Measurements from ENCODE around the gene RAMP1. TPM values are rescaled to one million over a fixed set of nuclear protein-coding genes. Genes with fewer than 3 reads are reported as not detected.
A peak's percentile ranks its signal among the peaks of the same experiment; 100 is the strongest.

Gene RAMP1
- total RNA-seq, 1 donor from 2014 or later, result 9.1 TPM

- DNase-seq (ENCODE audit: low read depth), result no peak
- no peaks in the 10 kb centered on the region for H4K20me1 ChIP-seq (ENCODE audit: insufficient read depth, low read length)
- no peak overlapping the region for H3K27ac ChIP-seq (ENCODE audit: low read depth, low read length)
- peaks cover 21% of the 10 kb centered on the region for H3K4me1 ChIP-seq (ENCODE audit: insufficient read depth, low read length)
- no peaks in the 10 kb centered on the region for H3K36me3 ChIP-seq (ENCODE audit: insufficient read depth, low read length)
- TF ChIP-seq EZH2 (IDR thresholded peaks at IDR 0.05; ENCODE audit: insufficient read depth, low read length) (no peak), CTCF (IDR thresholded peaks at IDR 0.05; ENCODE audit: insufficient read depth, low read depth, low read length) (no peak)
- no peaks in the 10 kb centered on the region for H3K27me3 ChIP-seq (ENCODE audit: insufficient read depth, low read length)
- H2AFZ ChIP-seq (ENCODE audit: low read depth, low read length), result no peak overlapping the region
- H3K4me3 ChIP-seq (ENCODE audit: insufficient read depth, low read depth, low read length), result no peak overlapping the region
- peaks cover 6% of the 10 kb centered on the region for H3K79me2 ChIP-seq (ENCODE audit: insufficient read depth, low read length)
- Mint-ChIP-seq H3K4me1 (ENCODE audit: low read depth, unreplicated experiment) (peaks cover 29% of the 10 kb centered on the region), H3K9me3 (ENCODE audit: unreplicated experiment) (no peaks in the 10 kb centered on the region), H3K27ac (ENCODE audit: unreplicated experiment) (no peak overlapping the region), H3K4me3 (ENCODE audit: unreplicated experiment) (no peak overlapping the region), H3K27me3 (ENCODE audit: low read depth, unreplicated experiment) (peaks cover 1% of the 10 kb centered on the region), H3K36me3 (ENCODE audit: low read depth, unreplicated experiment) (no peaks in the 10 kb centered on the region)
- no peak overlapping the region for H3K4me2 ChIP-seq (ENCODE audit: low read length)
- H3K9ac ChIP-seq (ENCODE audit: low read length), result no peak overlapping the region
- H3K9me3 ChIP-seq (ENCODE audit: insufficient read depth, low read depth, low read length), result no peaks in the 10 kb centered on the region
- FAIRE-seq, result no peak
These were observed 12.9 kb downstream of the RAMP1 start for GRCh38 chr2:237872178-237872887.

- Histone ChIP-seq H3K9ac (ENCODE audit: low read length) (no peak overlapping the region), H3K9me3 (ENCODE audit: insufficient read depth, low read depth, low read length) (no peaks in the 10 kb centered on the region), H3K27me3 (ENCODE audit: insufficient read depth, low read length) (no peaks in the 10 kb centered on the region), H3K36me3 (ENCODE audit: insufficient read depth, low read length) (no peaks in the 10 kb centered on the region), H3K4me3 (ENCODE audit: insufficient read depth, low read depth, low read length) (no peak overlapping the region), H2AFZ (ENCODE audit: low read depth, low read length) (no peak overlapping the region), H3K79me2 (ENCODE audit: insufficient read depth, low read length) (peaks cover 2% of the 10 kb centered on the region), H3K4me1 (ENCODE audit: insufficient read depth, low read length) (peaks cover 21% of the 10 kb centered on the region), H3K4me2 (ENCODE audit: low read length) (no peak overlapping the region), H3K27ac (ENCODE audit: low read depth, low read length) (no peak overlapping the region), H4K20me1 (ENCODE audit: insufficient read depth, low read length) (no peaks in the 10 kb centered on the region)
- TF ChIP-seq EZH2 (IDR thresholded peaks at IDR 0.05; ENCODE audit: insufficient read depth, low read length), result no peak
- no peak for TF ChIP-seq CTCF (IDR thresholded peaks at IDR 0.05; ENCODE audit: insufficient read depth, low read depth, low read length)
- no peak overlapping the region for H3K27ac Mint-ChIP-seq (ENCODE audit: unreplicated experiment)
- peaks cover 1% of the 10 kb centered on the region for H3K27me3 Mint-ChIP-seq (ENCODE audit: low read depth, unreplicated experiment)
- H3K4me1 Mint-ChIP-seq (ENCODE audit: low read depth, unreplicated experiment), result peaks cover 27% of the 10 kb centered on the region
- no peaks in the 10 kb centered on the region for H3K36me3 Mint-ChIP-seq (ENCODE audit: low read depth, unreplicated experiment)
- no peaks in the 10 kb centered on the region for H3K9me3 Mint-ChIP-seq (ENCODE audit: unreplicated experiment)
- no peak overlapping the region for H3K4me3 Mint-ChIP-seq (ENCODE audit: unreplicated experiment)
- FAIRE-seq, result no peak
- DNase-seq (ENCODE audit: low read depth), result no peak
These were observed 14.0 kb downstream of the RAMP1 start for GRCh38 chr2:237873421-237873831.

GRCh38 chr2:237873897-237874551 is 14.6 kb downstream of the RAMP1 start:
- peak overlapping the region; percentile 10 for H3K27ac ChIP-seq (ENCODE audit: low read depth, low read length)
- no peaks in the 10 kb centered on the region for H3K36me3 ChIP-seq (ENCODE audit: insufficient read depth, low read length)
- TF ChIP-seq EZH2 (IDR thresholded peaks at IDR 0.05; ENCODE audit: insufficient read depth, low read length) (no peak), CTCF (IDR thresholded peaks at IDR 0.05; ENCODE audit: insufficient read depth, low read depth, low read length) (no peak)
- no peak overlapping the region for H2AFZ ChIP-seq (ENCODE audit: low read depth, low read length)
- peaks cover 23% of the 10 kb centered on the region for H3K4me1 Mint-ChIP-seq (ENCODE audit: low read depth, unreplicated experiment)
- peaks cover 25% of the 10 kb centered on the region for H3K4me1 ChIP-seq (ENCODE audit: insufficient read depth, low read length)
- H3K36me3 Mint-ChIP-seq (ENCODE audit: low read depth, unreplicated experiment), result peaks cover 2% of the 10 kb centered on the region
- H3K27ac Mint-ChIP-seq (ENCODE audit: unreplicated experiment), result no peak overlapping the region
- no peak for FAIRE-seq
- H3K79me2 ChIP-seq (ENCODE audit: insufficient read depth, low read length), result peaks cover 2% of the 10 kb centered on the region
- peak overlapping the region; percentile 79 for H3K4me2 ChIP-seq (ENCODE audit: low read length)
- H3K9me3 ChIP-seq (ENCODE audit: insufficient read depth, low read depth, low read length), result no peaks in the 10 kb centered on the region
- H3K9me3 Mint-ChIP-seq (ENCODE audit: unreplicated experiment), result no peaks in the 10 kb centered on the region
- no peaks in the 10 kb centered on the region for H4K20me1 ChIP-seq (ENCODE audit: insufficient read depth, low read length)
- H3K9ac ChIP-seq (ENCODE audit: low read length), result peak overlapping the region; percentile 27
- H3K27me3 Mint-ChIP-seq (ENCODE audit: low read depth, unreplicated experiment), result peaks cover 1% of the 10 kb centered on the region
- H3K4me3 ChIP-seq (ENCODE audit: insufficient read depth, low read depth, low read length), result no peak overlapping the region
- no peak overlapping the region for H3K4me3 Mint-ChIP-seq (ENCODE audit: unreplicated experiment)
- no peaks in the 10 kb centered on the region for H3K27me3 ChIP-seq (ENCODE audit: insufficient read depth, low read length)
- DNase-seq (ENCODE audit: low read depth), result no peak
